Chondrocyte (in vitro differentiated cells): ENCODE measurements around the gene RPL13A. TPM values are rescaled to one million over a fixed set of nuclear protein-coding genes. Genes with fewer than 3 reads are reported as not detected.
A peak's percentile ranks its signal among the peaks of the same experiment; 100 is the strongest.

Experiments used
- DNase-seq: peaks from one replicate; pipeline ENCODE4 v3.0.0; 2021; ENCODE audit warnings: mixed read lengths, low spot score
- H3K27ac Mint-ChIP-seq: one replicate; pipeline ENCODE4 v1.8.0; 2021; ENCODE audit warnings: mild to moderate bottlenecking, moderate library complexity, mixed read lengths; ENCODE audit not compliant: unreplicated experiment
- H3K27me3 Mint-ChIP-seq: 2 replicates; pipeline ENCODE4 v1.8.0; 2021; ENCODE audit warnings: low read depth, mixed read lengths
- H3K36me3 Mint-ChIP-seq: 2 replicates; pipeline ENCODE4 v1.8.0; 2021; ENCODE audit warnings: low read depth, mixed read lengths
- H3K4me1 Mint-ChIP-seq: 2 replicates; pipeline ENCODE4 v1.8.0; 2021; ENCODE audit warnings: low read depth, mild to moderate bottlenecking, mixed read lengths
- H3K4me3 Mint-ChIP-seq: one replicate; pipeline ENCODE4 v1.8.0; 2021; ENCODE audit warnings: mild to moderate bottlenecking, moderate library complexity, mixed read lengths; ENCODE audit not compliant: unreplicated experiment
- H3K9me3 Mint-ChIP-seq: 2 replicates; pipeline ENCODE4 v1.8.0; 2021; ENCODE audit warnings: low read depth, mixed read lengths
- total RNA-seq: library from RNA; stranded (reverse); gene quantifications from 3 replicates; pipeline ENCODE4 v1.2.1, GENCODE V29; 2021
- TF ChIP-seq, protein P1 (sequence below): fragments of 200-600 bp; sonication (generic); IDR thresholded peaks from 2 replicates; pipeline ENCODE4 v1.5.0; 2021; ENCODE audit warnings: antibody characterized with exemption, mild to moderate bottlenecking, moderate library complexity

Gene RPL13A
- total RNA-seq, 1 donor from 2014 or later: 1,602 TPM

DNA sequence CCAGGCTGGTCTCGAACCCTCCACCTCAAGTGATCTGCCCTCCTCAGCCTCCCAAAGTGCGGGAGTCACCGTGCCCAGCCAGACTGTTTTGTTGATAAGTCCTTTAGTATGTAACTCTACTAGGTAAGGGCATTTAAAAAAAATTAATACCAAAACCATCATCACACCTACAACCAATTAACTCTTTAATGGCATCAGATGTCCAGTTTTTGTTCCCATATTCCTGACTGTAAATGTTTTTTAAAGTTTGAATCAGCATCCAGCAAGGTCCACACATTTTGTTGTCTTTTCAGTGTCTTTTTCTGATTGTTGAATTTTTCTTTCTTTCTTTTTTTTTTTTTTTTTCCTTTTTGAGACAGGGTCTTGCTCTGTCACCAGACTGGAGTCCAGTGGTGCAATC lies 30.6 kb downstream of the RPL13A start:
- no peaks in the 10 kb centered on the region for H3K27me3 Mint-ChIP-seq
- peaks cover 8% of the 10 kb centered on the region for H3K36me3 Mint-ChIP-seq
- no peak overlapping the region for H3K27ac Mint-ChIP-seq
- H3K4me3 Mint-ChIP-seq: no peak overlapping the region
- H3K9me3 Mint-ChIP-seq: no peaks in the 10 kb centered on the region
- no peak for DNase-seq
- H3K4me1 Mint-ChIP-seq: peaks cover 8% of the 10 kb centered on the region
- TF ChIP-seq, protein P1, sequence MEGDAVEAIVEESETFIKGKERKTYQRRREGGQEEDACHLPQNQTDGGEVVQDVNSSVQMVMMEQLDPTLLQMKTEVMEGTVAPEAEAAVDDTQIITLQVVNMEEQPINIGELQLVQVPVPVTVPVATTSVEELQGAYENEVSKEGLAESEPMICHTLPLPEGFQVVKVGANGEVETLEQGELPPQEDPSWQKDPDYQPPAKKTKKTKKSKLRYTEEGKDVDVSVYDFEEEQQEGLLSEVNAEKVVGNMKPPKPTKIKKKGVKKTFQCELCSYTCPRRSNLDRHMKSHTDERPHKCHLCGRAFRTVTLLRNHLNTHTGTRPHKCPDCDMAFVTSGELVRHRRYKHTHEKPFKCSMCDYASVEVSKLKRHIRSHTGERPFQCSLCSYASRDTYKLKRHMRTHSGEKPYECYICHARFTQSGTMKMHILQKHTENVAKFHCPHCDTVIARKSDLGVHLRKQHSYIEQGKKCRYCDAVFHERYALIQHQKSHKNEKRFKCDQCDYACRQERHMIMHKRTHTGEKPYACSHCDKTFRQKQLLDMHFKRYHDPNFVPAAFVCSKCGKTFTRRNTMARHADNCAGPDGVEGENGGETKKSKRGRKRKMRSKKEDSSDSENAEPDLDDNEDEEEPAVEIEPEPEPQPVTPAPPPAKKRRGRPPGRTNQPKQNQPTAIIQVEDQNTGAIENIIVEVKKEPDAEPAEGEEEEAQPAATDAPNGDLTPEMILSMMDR: no peak

DNA sequence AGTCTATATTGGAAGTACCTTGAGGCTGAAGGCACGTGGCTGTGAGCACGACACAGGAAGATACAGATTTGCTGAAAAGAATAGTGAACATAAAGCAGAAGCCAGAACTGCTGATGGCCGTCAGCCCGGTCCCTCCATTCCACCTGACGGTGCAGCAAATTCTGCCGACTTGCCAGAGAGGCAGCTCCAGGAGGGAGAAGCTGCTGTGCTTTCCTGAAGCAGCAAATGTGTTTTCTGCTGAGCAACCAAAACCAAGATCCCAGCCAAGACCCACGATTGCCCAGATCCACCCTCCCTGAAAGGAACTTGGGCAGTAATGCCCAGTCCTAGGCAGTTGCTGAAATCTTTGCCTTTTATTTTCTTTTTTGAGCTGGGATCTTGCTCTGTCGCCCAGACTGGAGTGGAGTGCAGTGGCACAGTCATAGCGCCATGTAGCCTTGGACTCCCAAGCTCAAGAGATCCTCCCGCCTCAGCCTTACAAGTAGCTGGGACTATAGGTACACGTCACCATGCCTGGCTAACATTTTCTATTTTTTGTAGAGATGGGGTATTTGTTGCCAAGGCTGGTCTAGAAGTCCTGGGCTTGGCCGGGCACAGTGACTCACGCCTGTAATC lies 33.4 kb downstream of the RPL13A start:
- TF ChIP-seq, protein P1: no peak
- Mint-ChIP-seq H3K9me3 (no peaks in the 10 kb centered on the region), H3K27me3 (no peaks in the 10 kb centered on the region), H3K4me3 (no peak overlapping the region), H3K27ac (no peak overlapping the region), H3K4me1 (peaks cover under 1% of the 10 kb centered on the region), H3K36me3 (peaks cover 15% of the 10 kb centered on the region)
- no peak for DNase-seq

DNA sequence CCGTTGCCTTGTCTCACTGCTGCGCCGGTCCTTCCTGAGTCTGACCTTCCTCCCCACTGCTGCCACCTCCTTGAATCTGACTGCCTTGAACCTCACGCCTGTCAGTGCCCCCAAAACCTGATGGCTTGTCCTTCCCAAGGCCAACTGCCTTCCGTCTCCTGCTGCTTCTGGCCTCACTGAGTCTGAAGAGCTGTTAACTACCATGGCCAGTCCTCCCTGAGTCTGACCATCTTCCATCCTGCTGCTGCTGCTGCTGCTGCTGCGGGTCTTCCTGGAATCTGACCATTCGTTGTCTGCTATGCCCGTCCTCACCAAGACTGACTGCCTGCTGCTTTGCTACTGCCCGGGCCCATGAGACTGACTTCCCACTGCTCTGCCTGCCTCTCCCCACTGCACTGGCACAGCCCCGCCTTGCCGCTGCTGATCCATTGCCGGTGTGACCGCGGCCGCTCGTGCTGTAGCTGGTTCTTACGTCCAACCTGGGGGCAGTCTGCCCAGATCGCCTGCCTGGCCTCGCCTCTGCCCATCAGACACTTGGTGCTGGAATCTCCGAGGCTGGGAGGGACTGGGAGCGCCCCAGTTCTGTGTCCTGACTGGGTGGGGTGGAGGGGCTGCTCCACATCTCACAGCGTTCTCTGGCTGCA lies 37.5 kb downstream of the RPL13A start:
- Mint-ChIP-seq H3K27ac (peak overlapping the region; percentile 18), H3K27me3 (no peaks in the 10 kb centered on the region), H3K9me3 (peaks cover 2% of the 10 kb centered on the region), H3K36me3 (peaks cover 25% of the 10 kb centered on the region), H3K4me1 (peaks cover 24% of the 10 kb centered on the region), H3K4me3 (no peak overlapping the region)
- TF ChIP-seq, protein P1: no peak
- DNase-seq: no peak

DNA sequence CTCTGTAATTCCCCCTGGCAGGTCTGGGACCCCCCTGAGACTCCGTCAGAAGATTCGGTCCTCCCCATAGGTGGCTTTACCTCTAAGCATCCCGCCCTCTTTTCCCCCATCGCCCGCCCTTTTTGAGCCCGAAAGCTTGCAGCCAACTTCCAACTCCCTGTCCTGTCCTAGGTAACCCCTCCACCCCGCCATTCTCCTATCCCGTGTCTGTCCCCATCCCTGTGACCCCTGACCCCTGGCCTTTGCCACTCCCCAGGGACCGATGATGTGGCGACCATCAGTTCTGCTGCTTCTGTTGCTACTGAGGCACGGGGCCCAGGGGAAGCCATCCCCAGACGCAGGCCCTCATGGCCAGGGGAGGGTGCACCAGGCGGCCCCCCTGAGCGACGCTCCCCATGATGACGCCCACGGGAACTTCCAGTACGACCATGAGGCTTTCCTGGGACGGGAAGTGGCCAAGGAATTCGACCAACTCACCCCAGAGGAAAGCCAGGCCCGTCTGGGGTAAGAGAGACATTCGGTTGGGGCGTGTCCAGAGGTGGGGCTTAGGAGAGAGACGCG lies 40.9 kb downstream of the RPL13A start:
- TF ChIP-seq, protein P1: no peak
- Mint-ChIP-seq H3K4me1 (peaks cover 49% of the 10 kb centered on the region), H3K4me3 (peak overlapping the region; percentile 93), H3K36me3 (peaks cover 33% of the 10 kb centered on the region), H3K9me3 (peaks cover 2% of the 10 kb centered on the region), H3K27me3 (no peaks in the 10 kb centered on the region), H3K27ac (peak overlapping the region; percentile 100)
- no peak for DNase-seq

DNA sequence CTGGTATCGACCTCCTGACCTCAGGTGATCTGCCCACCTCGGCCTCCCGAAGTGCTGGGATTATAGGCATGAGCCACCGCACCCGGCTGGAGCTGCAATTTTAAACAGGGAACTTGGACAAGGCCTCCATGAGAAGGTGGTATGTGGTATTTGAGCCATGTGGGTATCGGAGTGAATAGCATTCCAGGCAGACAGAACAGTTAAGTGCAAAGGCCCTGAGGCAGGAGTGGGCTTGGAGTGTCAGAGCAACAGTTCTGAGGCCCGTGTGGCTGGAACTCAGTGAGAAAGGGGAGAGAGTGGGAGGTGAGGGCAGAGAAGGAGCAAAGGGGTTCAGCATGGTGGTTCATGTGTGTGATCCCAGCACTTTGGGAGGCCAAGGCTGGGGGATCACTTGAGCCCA lies 43.3 kb downstream of the RPL13A start:
- Mint-ChIP-seq H3K9me3 (peaks cover 2% of the 10 kb centered on the region), H3K36me3 (peaks cover 33% of the 10 kb centered on the region), H3K4me3 (no peak overlapping the region), H3K27me3 (no peaks in the 10 kb centered on the region), H3K4me1 (peaks cover 62% of the 10 kb centered on the region), H3K27ac (no peak overlapping the region)
- DNase-seq: no peak
- TF ChIP-seq, protein P1: no peak
